ENCODE results near the gene CCDC8. TPM values are rescaled to one million over a fixed set of nuclear protein-coding genes. Genes with fewer than 3 reads are reported as not detected.

The CCDC8 gene
- total RNA-seq, 3 donors from 2014 or later, result 2.2 to 29.7 (median 16.4) TPM

DNA sequence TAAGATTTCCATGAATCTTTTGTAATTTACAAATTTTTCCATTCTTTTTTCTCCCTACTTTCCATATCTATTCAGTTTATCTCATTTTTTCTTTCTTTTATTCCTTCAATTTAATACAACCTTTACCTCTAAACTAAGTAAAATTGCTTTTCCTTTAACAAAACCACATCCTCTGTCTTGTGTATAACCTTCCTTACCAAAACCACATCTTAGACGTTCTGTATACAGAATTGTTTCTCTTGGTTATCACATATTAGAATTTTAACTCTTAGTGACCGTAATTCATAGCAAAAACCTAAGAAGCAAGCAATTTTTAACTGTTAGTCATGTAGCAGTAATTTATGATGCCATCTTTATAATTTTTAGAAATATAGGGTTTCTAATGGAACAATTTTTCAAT, 51.4 kb downstream of the CCDC8 start:
- H3K4me1 ChIP-seq, result no peaks in the 10 kb centered on the region

More for the DNA sequence above, 51.4 kb downstream of the CCDC8 start:
- TF ChIP-seq, protein P1, sequence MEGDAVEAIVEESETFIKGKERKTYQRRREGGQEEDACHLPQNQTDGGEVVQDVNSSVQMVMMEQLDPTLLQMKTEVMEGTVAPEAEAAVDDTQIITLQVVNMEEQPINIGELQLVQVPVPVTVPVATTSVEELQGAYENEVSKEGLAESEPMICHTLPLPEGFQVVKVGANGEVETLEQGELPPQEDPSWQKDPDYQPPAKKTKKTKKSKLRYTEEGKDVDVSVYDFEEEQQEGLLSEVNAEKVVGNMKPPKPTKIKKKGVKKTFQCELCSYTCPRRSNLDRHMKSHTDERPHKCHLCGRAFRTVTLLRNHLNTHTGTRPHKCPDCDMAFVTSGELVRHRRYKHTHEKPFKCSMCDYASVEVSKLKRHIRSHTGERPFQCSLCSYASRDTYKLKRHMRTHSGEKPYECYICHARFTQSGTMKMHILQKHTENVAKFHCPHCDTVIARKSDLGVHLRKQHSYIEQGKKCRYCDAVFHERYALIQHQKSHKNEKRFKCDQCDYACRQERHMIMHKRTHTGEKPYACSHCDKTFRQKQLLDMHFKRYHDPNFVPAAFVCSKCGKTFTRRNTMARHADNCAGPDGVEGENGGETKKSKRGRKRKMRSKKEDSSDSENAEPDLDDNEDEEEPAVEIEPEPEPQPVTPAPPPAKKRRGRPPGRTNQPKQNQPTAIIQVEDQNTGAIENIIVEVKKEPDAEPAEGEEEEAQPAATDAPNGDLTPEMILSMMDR (IDR thresholded peaks at IDR 0.05), result no peak
- no peak for TF ChIP-seq POLR2A (IDR thresholded peaks at IDR 0.05)
- TF ChIP-seq POLR2AphosphoS5 (IDR thresholded peaks at IDR 0.05), result no peak
- H3K36me3 ChIP-seq, result no peaks in the 10 kb centered on the region
- H3K9me3 ChIP-seq, result no peaks in the 10 kb centered on the region
- intact Hi-C loops (cut with DNase I; ENCODE audit: low total_unique reads), result no loop called here
- H3K27me3 ChIP-seq, result no peaks in the 10 kb centered on the region
- H3K4me3 ChIP-seq, result no peak overlapping the region
- H3K27ac ChIP-seq, result no peak overlapping the region
- DNase-seq (ENCODE audit: low spot score in 2 of 2), result no peak

Other genes starting within 250 kb of the CCDC8 start
- gene IGFL1, start 183.8 kb downstream of the CCDC8 start, total RNA-seq, result not detected
- 100 to 1,000 TPM in 1 of 3 donors, 10 to 100 TPM in 2; 10.4 to 111 (median 20.6) TPM for gene HIF3A, start 116.5 kb downstream of the CCDC8 start, total RNA-seq
- gene PPP5C, start 66.5 kb downstream of the CCDC8 start, total RNA-seq, result 10 to 100 TPM; 41.3 to 72.4 (median 58.7) TPM
- under 1 TPM in 2 of 3 donors, not detected in 1; 0.59 to 0.98 TPM for gene PNMA8C, start 15.4 kb upstream of the CCDC8 start, total RNA-seq
- gene PNMA8A, start 58.0 kb upstream of the CCDC8 start, total RNA-seq, result 1 to 10 TPM in 2 of 3 donors, under 1 TPM in 1; 0.80 to 8.8 (median 2.3) TPM
- 1 to 10 TPM; 1.6 to 4.2 (median 2.2) TPM for gene PNMA8B, start 82.3 kb upstream of the CCDC8 start, total RNA-seq
- gene CALM3, start 187.8 kb upstream of the CCDC8 start, total RNA-seq, result 100 to 1,000 TPM in 1 of 3 donors, 10 to 100 TPM in 2; 85.9 to 129 (median 86.6) TPM
- 1 to 10 TPM in 2 of 3 donors, under 1 TPM in 1; 0.29 to 6.9 (median 1.3) TPM for gene PTGIR, start 211.5 kb upstream of the CCDC8 start, total RNA-seq
- not detected for gene GNG8, start 222.6 kb upstream of the CCDC8 start, total RNA-seq
- 1 to 10 TPM in 2 of 3 donors, under 1 TPM in 1; 0.48 to 3.9 (median 1.9) TPM for gene DACT3, start 247.6 kb upstream of the CCDC8 start, total RNA-seq